Fibroblast of lung (primary cell): ENCODE data around the gene TROAP. TPM values are rescaled to one million over a fixed set of nuclear protein-coding genes. Genes with fewer than 3 reads are reported as not detected.
A peak's percentile ranks its signal among the peaks of the same experiment; 100 is the strongest.

Experiments
- DNase-seq, 2 donors: peaks; one replicate each; pipeline versions ENCODE4 v3.0.0 to v3.0.0-alpha.2; 2010; ENCODE audit warnings: low read depth in 2 of 2
- H2AFZ ChIP-seq: 2 replicates; pipeline ENCODE4 v1.5.1; 2012; ENCODE audit warnings: low read length, control low read depth, inconsistent platforms
- H3K27ac ChIP-seq: 2 replicates; pipeline ENCODE4 v1.5.1; 2011; ENCODE audit warnings: low read length, control low read depth; ENCODE audit not compliant: insufficient read depth
- H3K27me3 ChIP-seq: 2 replicates; pipeline ENCODE4 v1.5.1; 2011; ENCODE audit warnings: mild to moderate bottlenecking, low read length; ENCODE audit not compliant: control insufficient read depth, insufficient read depth
- H3K36me3 ChIP-seq: 2 replicates; pipeline ENCODE4 v1.5.1; 2011; ENCODE audit warnings: low read length; ENCODE audit not compliant: control insufficient read depth, insufficient read depth
- H3K4me1 ChIP-seq: 2 replicates; pipeline ENCODE4 v1.5.1; 2011; ENCODE audit warnings: low read length; ENCODE audit not compliant: control insufficient read depth, insufficient read depth; ENCODE audit errors: extremely low read depth
- H3K4me2 ChIP-seq: 2 replicates; pipeline ENCODE4 v1.5.1; 2011; ENCODE audit warnings: low read length, control low read depth; ENCODE audit not compliant: insufficient read depth; ENCODE audit errors: extremely low read depth
- H3K4me3 ChIP-seq, 4 experiments: fragments of 200-600 bp in 1 of 4; sonication (generic) in 1 of 4; replicated peaks in 1 of 4; 2 replicates each; pipeline ENCODE4 v1.5.1; 2011 to 2016; ENCODE audit warnings: low read length in 4 of 4, low read depth in 3 of 4, mild to moderate bottlenecking in 3 of 4, control low read depth in 2 of 4, inconsistent platforms in 1 of 4, mixed read lengths in 1 of 4; ENCODE audit not compliant: insufficient read depth in 1 of 4; ENCODE audit errors: control extremely low read depth in 1 of 4
- H3K79me2 ChIP-seq: 2 replicates; pipeline ENCODE4 v1.5.1; 2012; ENCODE audit warnings: mild to moderate bottlenecking, low read length, inconsistent platforms; ENCODE audit not compliant: control insufficient read depth, insufficient read depth
- H3K9ac ChIP-seq: 2 replicates; pipeline ENCODE4 v1.5.1; 2011; ENCODE audit warnings: mild to moderate bottlenecking, low read length, control low read depth; ENCODE audit not compliant: insufficient read depth
- H3K9me3 ChIP-seq: 2 replicates; pipeline ENCODE4 v1.5.1; 2012; ENCODE audit warnings: low read depth, low read length; ENCODE audit not compliant: control insufficient read depth, insufficient read depth
- H4K20me1 ChIP-seq: 2 replicates; pipeline ENCODE4 v1.5.1; 2011; ENCODE audit warnings: low read length; ENCODE audit not compliant: control insufficient read depth, insufficient read depth; ENCODE audit errors: extremely low read depth
- CTCF ChIP-seq, 2 donors: IDR thresholded peaks in 1 of 2; conservative IDR thresholded peaks in 1 of 2; 1 replicate in 1 of 2; 2 replicates in 1 of 2; pipeline ENCODE4 v1.5.1; 2011 to 2012; ENCODE audit warnings: low read length in 2 of 2, control low read depth in 1 of 2, inconsistent platforms in 1 of 2, low read depth in 1 of 2, mild to moderate bottlenecking in 1 of 2
- EZH2 ChIP-seq: IDR thresholded peaks from 2 replicates; pipeline ENCODE4 v1.5.1; 2012; ENCODE audit warnings: low read length, control low read depth, mild to moderate bottlenecking; ENCODE audit errors: missing control alignments
- polyA plus RNA-seq, 2 donors: library from polyadenylated mRNA; depleted of rRNA in 1 of 2; stranded (reverse) in 1 of 2; unstranded in 1 of 2; fragments of >200 nt; gene quantifications; 2 replicates each; pipeline ENCODE4 v1.2.1, GENCODE V29; 2011 to 2012; ENCODE audit warnings: missing spikeins in 1 of 2
- total RNA-seq: library from RNA; depleted of rRNA; stranded (reverse); fragments of >200 nt; gene quantifications from 2 replicates; pipeline ENCODE4 v1.2.1, GENCODE V29; 2014

Gene TROAP
- total and polyA plus RNA-seq, 2 donors (not counting 1 experiment from before 2014, with no cell fraction given) = 4.8 to 6.3 TPM

- Histone ChIP-seq H3K79me2 (no peaks in the 10 kb centered on the region), H3K9me3 (no peaks in the 10 kb centered on the region), H2AFZ (peak overlapping the region; percentile 41), H3K4me1 (peaks cover 20% of the 10 kb centered on the region), H3K27ac (no peak overlapping the region), H3K4me3 (peak overlapping the region; percentile 37 to 52 (median 42)), H3K36me3 (no peaks in the 10 kb centered on the region), H3K4me2 (peak overlapping the region; percentile 86), H4K20me1 (no peaks in the 10 kb centered on the region), H3K27me3 (peaks cover 61% of the 10 kb centered on the region), H3K9ac (peak overlapping the region; percentile 23)
- peak; percentile 64 to 78 for DNase-seq
- TF ChIP-seq EZH2 = peak; percentile 20
- TF ChIP-seq CTCF (conservative IDR thresholded peaks at IDR 0.05 in 1 of 2, IDR thresholded peaks at IDR 0.05 in 1 of 2; ENCODE audit: low read depth in 1 of 2, low read length in 2 of 2) = peak; percentile 71 to 73
Observed at GRCh38 chr12:49342066-49342913, 19.2 kb downstream of the TROAP start.

GRCh38 chr12:49342914-49343731, 20.1 kb downstream of the TROAP start:
- H3K4me1 ChIP-seq = peaks cover 25% of the 10 kb centered on the region
- peak overlapping the region; percentile 86 for H3K4me2 ChIP-seq
- peaks cover 61% of the 10 kb centered on the region for H3K27me3 ChIP-seq
- H3K27ac ChIP-seq = no peak overlapping the region
- no peaks in the 10 kb centered on the region for H4K20me1 ChIP-seq
- peak overlapping the region; percentile 13 for H2AFZ ChIP-seq
- peak overlapping the region; percentile 28 to 52 (median 42) for H3K4me3 ChIP-seq
- H3K36me3 ChIP-seq = no peaks in the 10 kb centered on the region
- no peak overlapping the region for H3K9ac ChIP-seq
- TF ChIP-seq CTCF (conservative IDR thresholded peaks at IDR 0.05 in 1 of 2, IDR thresholded peaks at IDR 0.05 in 1 of 2; ENCODE audit: low read depth in 1 of 2, low read length in 2 of 2) (no peak), EZH2 (no peak)
- DNase-seq = no peak
- no peaks in the 10 kb centered on the region for H3K9me3 ChIP-seq
- no peaks in the 10 kb centered on the region for H3K79me2 ChIP-seq

GRCh38 chr12:49344486-49345050, 21.5 kb downstream of the TROAP start:
- H3K4me2 ChIP-seq = no peak overlapping the region
- no peak overlapping the region for H3K9ac ChIP-seq
- H3K79me2 ChIP-seq = no peaks in the 10 kb centered on the region
- H3K27ac ChIP-seq = no peak overlapping the region
- H2AFZ ChIP-seq = no peak overlapping the region
- H4K20me1 ChIP-seq = no peaks in the 10 kb centered on the region
- no peak for DNase-seq
- no peak overlapping the region for H3K4me3 ChIP-seq
- H3K27me3 ChIP-seq = peaks cover 49% of the 10 kb centered on the region
- H3K36me3 ChIP-seq = no peaks in the 10 kb centered on the region
- H3K4me1 ChIP-seq = peaks cover 25% of the 10 kb centered on the region
- H3K9me3 ChIP-seq = no peaks in the 10 kb centered on the region
- TF ChIP-seq EZH2 (peak; percentile 25), CTCF (conservative IDR thresholded peaks at IDR 0.05 in 1 of 2, IDR thresholded peaks at IDR 0.05 in 1 of 2; ENCODE audit: low read depth in 1 of 2, low read length in 2 of 2) (no peak)
